ENCODE results near the gene PPP1CA.

DNA sequence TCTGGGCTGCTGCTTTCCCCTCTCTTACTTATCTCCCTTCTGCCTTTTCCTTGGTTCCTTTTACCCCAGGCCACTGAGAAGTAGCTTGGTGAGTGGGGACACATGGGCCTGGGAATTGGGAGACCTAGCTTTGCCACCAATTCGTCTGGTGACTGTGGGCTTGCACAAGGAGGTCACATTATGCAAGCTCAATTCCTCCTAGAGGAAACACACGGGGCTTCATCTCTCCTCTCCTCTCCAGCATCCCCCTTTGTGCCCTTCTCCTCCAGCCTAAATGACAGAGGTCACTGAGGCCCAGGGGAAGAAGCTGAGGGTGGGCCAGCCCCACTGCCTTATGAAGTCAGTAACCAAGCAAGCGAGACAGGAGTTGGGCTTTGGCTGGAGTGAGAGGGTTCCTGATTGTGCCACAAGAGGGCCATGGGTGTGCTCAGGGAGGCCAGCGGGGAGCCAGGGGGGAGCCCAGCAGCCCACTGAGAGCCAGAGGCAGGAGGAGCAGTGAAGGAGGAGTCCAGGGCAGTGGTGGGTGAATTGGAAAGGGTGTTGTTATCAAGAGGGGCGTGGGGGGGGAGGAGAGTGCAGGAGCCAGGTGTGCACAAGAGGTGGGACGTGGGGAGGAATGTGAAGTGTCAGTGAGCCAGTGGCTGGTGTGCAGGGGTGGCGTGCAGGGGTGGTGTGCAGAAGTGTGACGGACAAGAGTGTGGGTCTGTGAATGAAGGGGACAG, 30.3 kb downstream of the PPP1CA start:
- peak; percentile 53 to 55 for TF ChIP-seq CTCF (conservative IDR thresholded peaks at IDR 0.05 in 1 of 2, IDR thresholded peaks at IDR 0.05 in 1 of 2; ENCODE audit: low read depth in 1 of 2, low read length in 2 of 2)
- no peak for TF ChIP-seq EZH2 (IDR thresholded peaks at IDR 0.05; ENCODE audit: low read length, missing control alignments)

Measured in fibroblast of lung (primary cell).